HEK293T (cell line): ENCODE measurements around the gene NBEA.

Source experiments
- FOXA1 ChIP-seq: fragments of 450-650 bp; IDR thresholded peaks from 2 replicates; pipeline ENCODE4 v1.6.1; 2016; ENCODE audit warnings: mild to moderate bottlenecking
- HDGF ChIP-seq: fragments of 450-650 bp; IDR thresholded peaks from 2 replicates; pipeline ENCODE4 v1.6.1; 2017; ENCODE audit warnings: antibody characterized with exemption, borderline replicate concordance
- NFRKB ChIP-seq: fragments of 450-650 bp; IDR thresholded peaks from 2 replicates; pipeline ENCODE4 v1.6.1; 2016; ENCODE audit warnings: mild to moderate bottlenecking, moderate library complexity
- SP1 ChIP-seq: fragments of 450-650 bp; IDR thresholded peaks from 2 replicates; pipeline ENCODE4 v1.6.1; 2017
- SUZ12 ChIP-seq: fragments of 450-650 bp; IDR thresholded peaks from 2 replicates; pipeline ENCODE4 v1.6.1; 2016; ENCODE audit warnings: mild to moderate bottlenecking
- TARDBP ChIP-seq: fragments of 450-650 bp; IDR thresholded peaks from 2 replicates; pipeline ENCODE4 v1.6.1; 2016

GRCh38 chr13:34931572-34931971 lies 10.5 kb upstream of the NBEA start:
- TF ChIP-seq NFRKB (no peak), TARDBP (no peak), FOXA1 (no peak), HDGF (no peak), SP1 (no peak), SUZ12 (no peak)
